Measurements from ENCODE around the gene CYP8B1. TPM values are rescaled to one million over a fixed set of nuclear protein-coding genes. Genes with fewer than 3 reads are reported as not detected.

CYP8B1 gene
- total and polyA plus RNA-seq, 8 donors, result 0.14 to 0.46 (median 0.24) TPM; not detected in 2

- H3K4me1 ChIP-seq, result no peaks in the 10 kb centered on the region
- H3K27ac ChIP-seq, result no peak overlapping the region
- H3K4me3 ChIP-seq, result no peak overlapping the region
- no peaks in the 10 kb centered on the region for H3K27me3 ChIP-seq
- TF ChIP-seq CTCF (IDR thresholded peaks at IDR 0.05), result no peak
- intact Hi-C loops (cut with DNase I), result no loop called here
- DNase-seq (no peak), ATAC-seq (peak; percentile 40)
- H3K36me3 ChIP-seq, result no peaks in the 10 kb centered on the region
- no peaks in the 10 kb centered on the region for H3K9me3 ChIP-seq
Observed at GRCh38 chr3:42872718-42873117, 3.0 kb downstream of the CYP8B1 start.

GRCh38 chr3:42871592-42872196 lies 4.0 kb downstream of the CYP8B1 start:
- no peak overlapping the region for H3K27ac ChIP-seq
- no peak overlapping the region for H3K4me3 ChIP-seq
- H3K36me3 ChIP-seq, result no peaks in the 10 kb centered on the region
- H3K4me1 ChIP-seq, result no peaks in the 10 kb centered on the region
- no peaks in the 10 kb centered on the region for H3K27me3 ChIP-seq
- intact Hi-C loops (cut with DNase I), result no loop called here
- H3K9me3 ChIP-seq, result no peaks in the 10 kb centered on the region
- DNase-seq, result peak in 1 of 4 donors; percentile 44
- TF ChIP-seq CTCF (IDR thresholded peaks at IDR 0.05), result no peak
- no peak for ATAC-seq

GRCh38 chr3:42868841-42869240 lies 6.8 kb downstream of the CYP8B1 start:
- intact Hi-C loops (cut with DNase I), result no loop called here
- ATAC-seq, result no peak
- Histone ChIP-seq H3K9me3 (no peaks in the 10 kb centered on the region), H3K27me3 (no peaks in the 10 kb centered on the region), H3K4me1 (no peaks in the 10 kb centered on the region), H3K27ac (no peak overlapping the region), H3K36me3 (no peaks in the 10 kb centered on the region), H3K4me3 (no peak overlapping the region)
- DNase-seq, result no peak
- TF ChIP-seq CTCF (IDR thresholded peaks at IDR 0.05), result no peak

- H3K9me3 ChIP-seq, result no peaks in the 10 kb centered on the region
- H3K4me1 ChIP-seq, result no peaks in the 10 kb centered on the region
- H3K27ac ChIP-seq, result no peak overlapping the region
- H3K4me3 ChIP-seq, result no peak overlapping the region
- intact Hi-C loops (cut with DNase I), result no loop called here
- TF ChIP-seq CTCF (IDR thresholded peaks at IDR 0.05), result no peak
- DNase-seq (no peak), ATAC-seq (no peak)
- no peaks in the 10 kb centered on the region for H3K27me3 ChIP-seq
- H3K36me3 ChIP-seq, result no peaks in the 10 kb centered on the region
Observed at GRCh38 chr3:42867138-42867537, 8.5 kb downstream of the CYP8B1 start.

GRCh38 chr3:42865256-42865655 lies 10.4 kb downstream of the CYP8B1 start:
- ATAC-seq (no peak), DNase-seq (no peak)
- no peaks in the 10 kb centered on the region for H3K36me3 ChIP-seq
- intact Hi-C loops (cut with DNase I), result no loop called here
- H3K9me3 ChIP-seq, result no peaks in the 10 kb centered on the region
- no peak overlapping the region for H3K27ac ChIP-seq
- no peaks in the 10 kb centered on the region for H3K27me3 ChIP-seq
- no peaks in the 10 kb centered on the region for H3K4me1 ChIP-seq
- TF ChIP-seq CTCF (IDR thresholded peaks at IDR 0.05), result no peak
- H3K4me3 ChIP-seq, result no peak overlapping the region
